HUDEP-2 (cell line): ENCODE measurements around the gene CORO6.
A peak's percentile ranks its signal among the peaks of the same experiment; 100 is the strongest.

ENCODE experiments used
- DNase-seq, 76 experiments: peaks; one replicate each; lab custom pipeline; 2025; ENCODE audit not compliant: unreplicated experiment in 76 of 76; lab: John Stamatoyannopoulos, UW

Gene CORO6

DNA sequence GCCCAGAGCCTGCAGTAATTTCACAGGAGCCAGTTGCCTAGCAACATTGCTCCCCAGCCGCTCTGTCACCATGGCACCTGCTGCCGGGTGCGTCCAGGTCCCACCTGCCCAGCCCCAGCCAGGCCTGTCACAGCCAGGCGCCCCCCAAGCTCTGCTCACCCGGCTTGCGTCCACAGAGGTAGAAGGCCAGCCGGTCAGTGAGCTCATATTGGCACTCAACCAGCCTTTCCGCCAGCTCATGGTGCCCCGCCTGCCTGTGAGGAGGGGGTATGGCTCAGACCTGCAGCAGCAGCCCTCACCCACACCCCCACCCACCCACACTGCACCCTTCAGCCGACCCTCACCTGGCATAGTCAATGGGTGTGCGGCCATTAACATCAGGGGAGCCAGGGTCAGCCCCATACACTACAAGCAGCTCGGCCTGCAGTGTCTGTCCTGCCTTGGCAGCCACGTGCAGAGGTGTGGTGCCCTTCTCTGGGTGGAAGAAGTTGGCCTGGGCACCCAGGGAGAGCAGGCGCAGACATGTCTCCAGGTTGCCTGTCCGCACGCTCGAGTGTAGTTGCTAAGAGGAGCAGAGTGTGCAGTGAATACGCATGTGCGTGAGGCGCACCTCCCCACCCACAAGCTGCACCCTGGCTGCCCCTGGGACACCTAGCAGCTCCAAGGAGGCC is 41.0 kb downstream of the CORO6 start:
- DNase-seq, result no peak

DNA sequence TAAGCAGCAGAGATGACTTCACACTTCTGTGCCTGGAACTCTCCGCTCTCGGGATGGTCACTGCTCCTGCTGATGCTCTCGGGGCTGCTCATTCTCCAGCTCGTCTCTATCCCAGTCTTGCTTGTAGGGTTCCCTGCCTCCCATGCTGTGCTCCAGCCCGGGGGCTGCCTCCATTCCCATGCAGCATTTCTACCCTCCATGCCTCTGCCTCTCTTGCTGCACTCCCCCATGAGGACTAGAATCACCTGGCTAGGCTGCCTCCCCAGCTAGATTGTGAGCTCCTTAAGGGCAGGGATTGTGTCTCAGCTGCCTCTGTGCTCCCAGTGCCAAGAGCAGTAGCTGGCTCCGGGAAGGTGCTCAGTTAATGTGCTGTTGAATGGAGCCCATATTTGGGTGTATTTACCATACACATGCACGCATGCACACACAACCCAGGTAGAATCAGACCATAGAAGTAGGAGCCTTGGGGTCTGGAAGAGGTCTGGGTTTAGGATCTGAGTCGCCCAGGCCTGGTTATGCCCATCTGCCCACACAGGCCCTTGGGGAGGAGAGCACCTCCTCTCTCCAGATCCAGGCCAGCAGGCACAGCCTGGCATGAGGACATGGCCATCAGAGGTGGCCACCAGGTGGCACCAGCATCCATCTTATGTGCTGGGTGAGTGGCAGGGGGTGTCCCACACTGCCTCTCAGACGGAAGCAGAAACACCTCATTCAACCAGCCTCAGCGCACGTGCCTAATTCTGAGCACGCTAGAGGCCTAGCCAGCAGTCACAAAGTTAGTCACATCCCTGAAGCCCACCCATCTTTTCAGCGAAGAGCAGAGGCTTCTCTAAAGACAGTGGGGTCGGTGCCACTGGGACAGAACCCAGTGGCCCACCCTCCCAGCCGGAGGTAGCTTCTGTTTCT is 42.6 kb downstream of the CORO6 start:
- peak in 70 of 76 experiments; percentile 11 to 87 (median 69) for DNase-seq

DNA sequence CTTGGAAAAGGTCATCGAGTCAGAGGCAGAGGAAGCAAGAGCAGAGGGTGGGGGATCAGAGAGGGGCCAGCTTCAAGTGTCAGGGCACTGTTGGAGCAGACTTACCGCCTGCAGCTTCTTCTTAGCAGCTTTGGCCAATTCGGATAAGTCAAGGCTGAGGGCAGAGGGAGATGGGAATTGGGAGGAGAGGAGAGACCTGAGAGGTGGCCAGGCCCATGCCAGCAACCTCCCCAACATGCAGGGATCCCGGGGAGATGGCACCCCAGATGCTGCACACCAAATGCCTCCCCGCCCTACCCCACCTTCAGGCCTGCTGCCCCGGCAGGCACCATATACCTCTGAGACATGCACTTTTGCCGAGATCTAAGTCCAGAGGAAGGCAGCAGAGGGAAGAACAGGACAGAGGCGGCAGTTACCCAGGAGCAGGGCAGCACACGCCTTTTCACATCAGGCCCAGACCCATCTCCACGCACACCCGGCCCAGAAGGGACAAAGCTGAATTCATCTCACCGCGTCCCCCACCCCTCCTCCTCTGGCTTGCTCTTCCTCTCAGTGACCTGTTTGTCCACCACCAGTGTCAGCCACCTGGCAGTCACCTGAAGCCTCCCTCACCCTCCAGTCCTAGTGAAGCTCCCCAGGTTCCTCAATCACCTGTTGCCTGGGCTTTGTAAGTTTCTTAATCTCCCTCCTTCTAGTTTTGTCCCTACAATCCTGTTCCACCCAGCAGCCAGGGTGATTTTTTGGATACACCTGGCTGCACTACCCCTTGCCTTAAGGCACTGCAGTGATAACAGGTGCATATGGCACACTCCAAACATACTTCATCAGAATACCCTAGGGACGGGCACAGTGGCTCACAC is 43.9 kb downstream of the CORO6 start:
- no peak for DNase-seq

DNA sequence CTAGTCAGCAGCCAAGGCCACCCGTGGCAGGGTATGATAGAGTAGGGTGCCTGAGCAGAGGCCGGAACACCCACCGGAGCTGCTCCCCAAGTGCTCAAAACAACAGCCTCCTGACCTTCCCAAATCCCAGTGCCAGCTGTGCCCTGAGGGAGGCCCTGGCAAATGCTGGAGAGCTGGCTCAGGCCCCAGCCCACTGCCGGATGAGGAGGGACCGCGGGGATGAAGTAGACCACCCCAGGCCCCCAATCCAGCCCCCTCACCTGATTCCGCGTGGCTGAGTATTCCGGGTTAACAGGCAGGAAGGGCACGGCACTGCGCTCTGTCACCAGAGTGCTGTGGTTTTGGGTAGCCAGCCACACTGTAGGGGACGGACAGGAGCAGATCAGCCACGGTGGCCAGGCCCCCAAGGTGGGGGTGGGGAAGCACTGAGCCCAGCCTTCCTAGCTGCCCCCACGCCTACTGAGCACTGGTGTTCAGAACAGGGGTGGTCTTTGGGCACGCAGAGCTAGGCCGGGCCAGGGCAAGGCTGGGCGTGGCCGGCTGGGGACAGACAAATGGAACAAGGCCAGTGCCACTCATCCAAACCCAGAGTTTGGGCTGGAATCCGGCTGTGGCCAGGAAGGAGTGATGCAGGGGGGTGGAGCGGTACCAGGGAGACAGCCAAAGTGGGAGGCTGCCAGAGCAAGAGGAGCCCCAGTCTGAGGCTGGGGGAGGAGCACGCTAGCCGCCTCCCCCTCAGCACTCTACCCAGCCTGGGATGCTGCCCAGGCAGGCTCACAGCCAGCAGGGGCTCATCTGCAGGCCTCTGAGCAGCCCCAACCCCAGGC is 45.1 kb downstream of the CORO6 start:
- DNase-seq, result no peak

DNA sequence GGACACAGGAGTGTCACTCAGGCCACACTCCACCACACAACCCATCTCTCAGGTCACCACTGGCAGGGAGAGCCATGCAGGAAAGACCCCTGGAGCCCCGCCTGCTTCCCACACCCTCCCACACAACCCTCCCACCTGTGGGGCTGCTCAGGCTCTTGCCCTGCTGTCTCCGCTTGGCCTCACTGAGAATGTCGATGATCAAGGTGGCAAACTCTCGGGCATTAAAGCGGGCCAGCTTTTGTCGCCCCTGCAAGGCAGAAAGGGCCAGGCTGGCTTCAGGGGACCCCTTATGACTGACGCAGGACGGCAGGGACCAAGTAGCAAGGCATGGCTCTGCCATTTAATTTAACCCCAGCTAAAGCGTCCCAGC is 45.7 kb downstream of the CORO6 start:
- DNase-seq, result no peak

DNA sequence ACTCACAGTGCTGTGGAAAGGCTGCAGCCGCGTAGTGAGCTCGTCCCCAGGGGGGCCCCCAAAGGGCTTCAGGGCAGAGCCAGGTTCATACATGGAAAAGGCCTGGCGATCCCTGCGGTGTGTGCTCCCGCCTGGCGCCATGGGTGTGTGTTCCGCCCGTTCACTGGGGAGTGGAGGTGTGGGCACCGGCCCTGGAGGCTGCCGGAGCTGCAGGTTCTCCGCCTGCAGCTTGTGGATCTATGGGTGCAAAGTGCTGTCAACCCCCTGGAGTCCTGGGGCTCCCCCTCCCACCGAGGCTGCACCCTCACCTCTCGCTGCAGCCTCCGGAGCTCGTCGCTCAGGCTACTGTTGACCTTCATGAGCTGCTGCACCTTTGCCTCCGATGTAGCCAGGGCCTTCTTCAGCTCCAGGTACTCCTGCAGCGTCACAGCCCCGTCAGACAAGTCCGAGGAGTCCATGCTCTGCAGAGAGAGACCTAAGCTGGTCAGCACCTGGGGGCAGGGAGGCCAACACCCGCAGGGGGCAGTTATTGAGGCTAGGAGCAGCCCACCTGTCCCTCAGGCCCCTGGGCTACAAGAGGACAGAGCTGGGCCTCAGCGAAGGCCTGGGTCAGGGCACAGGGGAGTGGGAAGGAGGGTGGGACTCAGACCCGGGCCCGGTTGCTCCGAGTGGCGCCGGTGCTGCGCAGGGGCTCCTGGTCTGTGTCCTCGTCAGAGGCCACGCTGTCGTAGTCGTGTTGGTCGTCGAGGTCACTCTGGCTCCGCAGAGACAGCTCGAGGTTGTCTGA is 46.3 kb downstream of the CORO6 start:
- no peak for DNase-seq

DNA sequence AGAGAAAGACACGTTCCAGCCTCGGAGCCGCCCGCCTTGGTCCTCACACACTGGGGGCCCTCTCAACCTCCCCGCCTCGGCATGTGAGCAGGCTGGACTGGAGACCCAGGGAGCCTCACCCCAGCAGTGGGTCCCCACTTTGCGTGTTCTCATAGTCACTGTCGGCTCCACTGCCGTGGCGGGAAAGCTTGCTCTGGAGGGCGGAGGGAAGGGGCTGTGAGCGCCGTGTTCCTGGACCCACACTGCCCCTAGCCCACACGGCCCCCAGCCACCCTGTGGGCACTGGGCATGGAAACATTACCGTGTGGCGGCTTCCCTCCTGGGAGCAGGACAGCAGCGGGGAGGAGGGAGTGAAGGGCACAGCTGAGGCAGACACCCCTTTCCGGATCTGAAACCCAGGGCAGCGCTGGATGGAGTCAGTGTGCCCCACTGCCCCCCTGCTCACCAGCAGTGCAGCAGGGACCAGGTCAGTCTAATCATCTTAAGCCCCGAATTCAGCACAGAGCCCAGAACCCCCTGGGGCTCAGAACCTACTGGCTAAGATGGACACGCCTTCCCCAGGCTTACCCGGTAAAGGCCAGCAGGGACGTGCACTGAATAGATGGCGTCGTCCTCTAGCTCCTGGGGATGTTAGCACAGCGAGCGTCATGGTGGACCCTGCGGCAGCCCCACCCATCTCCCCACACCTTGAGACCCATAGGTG is 47.0 kb downstream of the CORO6 start:
- DNase-seq, result no peak

DNA sequence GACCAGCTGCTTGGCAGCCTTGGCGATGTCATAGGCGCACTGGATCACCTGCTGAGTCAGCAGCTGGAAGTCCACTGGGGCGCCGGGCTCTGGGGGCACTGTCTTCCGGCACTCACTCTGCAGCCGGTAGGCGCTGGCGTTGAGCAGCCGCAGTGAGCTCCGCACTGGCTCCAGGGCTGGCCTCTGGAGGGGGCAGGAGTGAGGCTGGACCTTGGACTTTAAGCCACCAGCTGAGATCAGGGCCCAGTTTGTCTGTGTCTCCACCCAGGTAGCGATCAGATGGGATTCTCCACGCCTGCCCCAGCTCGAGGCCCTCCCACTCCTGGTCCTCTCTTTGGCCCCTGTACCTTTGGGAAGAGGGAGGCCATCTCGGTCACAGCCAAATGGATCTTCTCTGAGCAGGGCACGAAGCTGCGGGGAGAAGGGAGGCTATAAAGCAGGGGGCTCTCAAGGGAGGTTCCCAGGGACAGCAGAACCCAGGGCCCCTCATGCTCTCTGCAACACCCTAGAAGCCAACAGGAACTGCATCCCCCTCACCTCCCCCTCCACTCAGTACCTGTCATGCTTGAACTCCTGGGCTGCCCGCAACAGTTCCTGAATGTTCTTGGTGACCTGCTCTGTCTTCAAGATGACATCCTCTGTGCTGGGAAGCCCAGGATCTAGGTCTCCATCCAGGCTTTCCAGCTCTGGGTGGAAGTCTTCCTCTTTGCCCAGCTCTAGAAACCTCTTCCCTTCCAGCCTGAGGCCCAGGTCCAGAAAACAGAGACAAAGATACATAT is 47.8 kb downstream of the CORO6 start:
- no peak for DNase-seq

DNA sequence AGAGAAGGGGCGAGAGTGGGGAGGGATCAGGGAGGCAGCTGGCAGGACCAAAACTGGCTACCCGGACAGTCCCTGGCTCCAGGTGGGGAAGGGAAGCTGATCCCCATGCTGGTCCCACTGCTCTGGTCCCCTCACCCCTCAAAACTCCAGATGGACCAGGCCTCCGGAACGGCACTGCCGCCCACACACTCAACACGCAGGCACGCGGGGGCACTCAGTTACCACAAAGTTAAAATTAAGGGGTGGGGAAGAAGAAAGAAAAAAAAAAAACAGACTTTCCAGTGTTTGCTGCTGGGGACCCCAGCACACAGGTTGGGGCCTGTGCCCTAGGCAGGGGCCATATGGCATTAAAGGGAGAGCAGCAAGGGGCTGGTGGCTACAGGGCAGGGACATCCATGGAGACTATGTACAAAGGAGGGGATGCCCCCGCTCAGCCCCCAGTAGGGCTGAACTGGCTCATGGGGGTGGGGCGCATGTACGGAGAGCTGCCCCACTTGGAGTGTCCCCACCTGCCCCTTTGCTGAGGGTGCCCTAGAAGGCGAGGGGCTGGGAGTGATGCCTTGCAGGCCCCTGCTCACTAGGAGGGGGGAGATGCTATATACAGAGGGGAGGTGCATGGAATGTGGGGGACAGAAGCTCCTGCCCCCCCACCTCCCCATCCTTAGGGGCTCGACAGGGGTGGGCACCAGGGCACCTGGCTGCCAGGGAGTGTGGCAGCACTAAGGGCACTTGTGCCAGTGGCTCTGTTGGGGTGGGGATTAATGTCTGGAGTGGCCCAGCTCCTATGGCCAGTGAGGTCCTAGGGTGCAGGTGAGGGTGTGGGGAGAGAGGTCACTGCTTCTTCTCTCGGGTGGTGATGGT is 48.6 kb downstream of the CORO6 start:
- no peak for DNase-seq

DNA sequence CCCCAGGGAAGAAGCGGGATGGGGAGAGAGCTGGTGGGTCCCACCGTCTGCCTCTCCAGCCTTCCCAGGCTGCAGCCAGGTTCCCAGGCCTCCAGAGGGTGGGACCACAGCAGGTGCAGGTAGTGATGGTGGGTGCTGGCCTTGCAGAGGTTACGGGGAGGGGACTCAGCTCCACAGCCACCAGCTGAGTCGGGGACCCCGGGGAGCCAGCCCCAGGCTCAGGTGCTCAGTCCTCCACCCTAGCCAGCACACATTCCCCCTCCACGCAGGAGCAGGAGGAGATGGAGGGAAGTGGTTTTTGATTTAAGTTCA is 49.2 kb downstream of the CORO6 start:
- no peak for DNase-seq

DNA sequence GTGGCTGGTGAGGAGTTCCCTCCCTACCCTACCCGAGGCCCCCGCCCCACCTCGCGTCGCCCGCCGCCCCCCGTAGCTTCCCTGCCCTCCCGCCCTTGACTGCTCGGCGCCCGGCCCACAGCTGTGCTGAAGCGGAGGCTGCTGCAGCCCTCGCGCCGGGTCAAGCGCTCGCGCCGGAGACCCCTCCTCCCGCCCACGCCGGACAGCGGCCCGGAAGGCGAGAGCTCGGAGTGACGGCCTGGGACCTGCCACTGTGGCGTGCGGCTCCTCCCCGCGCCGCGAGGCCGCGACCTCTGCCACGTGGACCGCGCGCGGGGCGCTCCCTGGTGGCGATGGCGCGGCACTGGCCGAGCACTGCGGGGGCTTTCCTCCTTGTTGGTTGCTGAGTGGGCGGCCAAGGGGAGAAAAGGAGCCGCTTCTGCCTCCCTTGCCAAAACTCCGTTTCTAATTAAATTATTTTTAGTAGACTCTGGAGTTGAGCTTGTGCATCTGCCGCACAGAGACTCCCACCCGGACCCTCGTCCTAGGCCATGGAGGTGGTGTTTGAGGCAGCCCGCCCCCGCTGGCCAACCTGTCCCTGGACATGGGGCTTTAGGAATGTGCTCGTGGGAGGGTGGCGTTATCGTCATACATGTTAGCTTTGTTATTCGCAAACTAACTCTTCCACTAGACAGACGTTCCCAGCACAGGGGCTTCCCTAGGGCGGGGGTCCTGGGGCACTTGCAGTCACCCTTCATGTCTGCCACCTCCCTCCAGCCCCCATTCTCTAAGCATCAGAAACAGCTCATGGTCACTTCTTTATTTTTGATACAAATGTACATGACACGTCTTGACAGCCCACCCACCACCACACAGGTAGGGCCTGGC is 49.8 kb downstream of the CORO6 start:
- DNase-seq, result peak in 28 of 76 experiments; percentile 3 to 61 (median 28)

DNA sequence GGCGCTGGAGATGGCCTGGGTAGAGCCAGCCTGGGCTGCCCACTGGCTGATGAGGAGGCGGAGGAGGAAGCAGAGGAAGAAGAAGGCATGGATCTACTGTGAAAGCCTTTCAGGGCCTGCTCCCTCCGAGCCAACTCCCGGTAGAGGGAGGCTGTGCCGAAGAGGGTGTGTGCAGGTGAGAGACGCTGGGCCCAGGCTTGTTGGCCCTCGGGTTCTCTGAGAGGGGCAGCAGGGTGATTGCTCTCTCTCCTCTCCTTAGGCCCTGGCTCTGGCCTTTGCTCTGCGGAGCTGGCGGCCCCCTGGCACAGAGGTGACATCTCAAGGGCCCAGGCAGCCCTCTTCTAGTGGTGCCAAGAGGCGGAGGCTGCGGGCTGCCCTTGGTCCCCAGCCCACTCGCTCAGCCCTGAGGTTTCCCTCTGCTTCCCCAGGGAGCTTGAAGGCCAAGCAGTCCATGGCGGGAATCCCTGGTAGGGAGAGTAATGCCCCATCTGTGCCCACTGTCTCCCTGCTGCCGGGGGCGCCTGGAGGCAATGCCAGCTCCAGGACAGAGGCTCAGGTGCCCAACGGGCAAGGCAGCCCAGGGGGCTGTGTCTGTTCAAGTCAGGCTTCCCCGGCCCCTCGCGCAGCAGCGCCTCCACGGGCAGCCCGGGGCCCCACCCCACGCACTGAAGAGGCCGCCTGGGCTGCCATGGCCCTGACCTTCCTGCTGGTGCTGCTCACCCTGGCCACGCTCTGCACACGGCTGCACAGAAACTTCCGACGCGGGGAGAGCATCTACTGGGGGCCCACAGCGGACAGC is 50.6 kb downstream of the CORO6 start:
- DNase-seq, result no peak

DNA sequence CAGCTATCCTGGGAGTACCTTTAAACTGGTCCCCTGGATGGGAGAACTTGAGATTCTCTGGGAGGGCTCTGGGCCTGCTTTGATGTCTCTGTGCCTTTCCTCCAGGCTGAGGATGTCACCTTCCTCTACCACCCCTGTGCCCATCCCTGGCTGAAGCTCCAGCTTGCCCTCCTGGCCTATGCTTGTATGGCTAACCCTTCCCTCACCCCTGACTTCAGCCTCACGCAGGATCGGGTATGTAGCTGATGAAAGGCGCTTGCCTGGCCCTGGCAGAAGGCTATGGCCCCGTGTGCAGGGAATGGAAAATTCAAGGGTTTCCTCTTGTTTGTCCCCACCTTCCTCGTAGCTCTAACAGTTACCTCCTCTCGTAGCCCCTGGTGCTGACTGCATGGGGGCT is 51.2 kb downstream of the CORO6 start:
- no peak for DNase-seq

DNA sequence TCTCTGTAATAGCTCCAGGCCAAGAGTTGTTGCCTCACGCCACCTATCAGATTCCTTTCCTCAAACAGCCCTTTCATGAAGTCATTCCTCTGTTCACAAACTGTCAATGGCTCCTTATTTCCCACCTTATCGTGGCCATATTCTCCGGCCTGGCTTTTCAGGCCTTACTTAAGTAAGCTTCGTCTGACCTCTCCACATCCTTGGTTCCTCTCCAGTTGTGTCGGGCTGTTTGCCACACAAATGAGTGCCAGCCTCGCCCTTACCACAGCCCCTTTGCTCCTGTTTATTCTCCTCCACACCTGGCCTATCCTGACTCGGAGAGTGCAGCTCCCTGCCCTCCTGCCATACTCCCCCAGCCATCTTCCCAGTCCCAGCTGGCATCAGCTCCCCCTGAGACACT is 52.2 kb downstream of the CORO6 start:
- DNase-seq, result no peak

DNA sequence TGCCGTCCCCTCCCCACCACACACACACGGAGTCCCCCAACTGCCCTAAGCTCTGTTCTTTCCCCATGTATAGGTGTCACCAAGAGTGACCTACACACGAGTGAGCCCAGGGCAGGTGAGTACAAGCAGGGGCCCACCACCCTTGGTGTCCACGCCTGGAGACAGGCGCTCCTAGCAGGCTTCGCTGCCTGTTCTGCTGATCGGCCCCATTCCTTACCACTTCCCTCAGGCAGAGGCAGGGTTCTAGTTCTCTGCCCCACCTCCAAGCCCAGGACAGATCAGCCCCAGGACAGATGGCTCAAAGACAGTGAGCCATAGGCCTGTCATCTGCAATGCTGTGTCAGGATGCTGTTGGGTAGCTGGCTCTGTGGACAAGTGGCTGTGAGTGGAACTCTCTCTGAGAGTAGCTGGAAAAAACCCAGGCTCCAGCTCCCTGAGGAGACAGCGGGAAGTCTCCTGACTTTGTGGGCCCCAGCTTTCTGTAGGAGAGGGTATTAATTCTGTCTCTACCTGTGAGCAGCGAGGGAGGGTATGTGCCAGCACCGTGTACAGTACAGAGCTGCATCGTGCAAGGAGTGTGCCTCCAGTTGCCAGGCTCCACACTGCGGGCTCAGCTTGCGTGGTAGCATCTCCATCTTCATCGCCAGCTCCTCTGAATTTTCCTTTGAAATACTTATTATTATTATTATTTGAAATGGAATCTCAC is 53.3 kb downstream of the CORO6 start:
- DNase-seq, result no peak
